GM19455 (cell line): ENCODE measurements around the gene HEPH.
"Not testable (repeated sequence)": the region's sequence is repeated elsewhere in the genome, so short reads cannot be mapped to it uniquely, and the experiment has no call there.

Experiments
- ATAC-seq: cut with Tn5 transposase; IDR thresholded peaks from one replicate; pipeline ENCODE4 v1.9.1; 2021; ENCODE audit not compliant: unreplicated experiment

HEPH gene

GRCh38 chrX:66221856-66222255 is 57.8 kb downstream of the HEPH start:
- no peak for ATAC-seq

- no peak for ATAC-seq
These were observed 68.2 kb downstream of the HEPH start for GRCh38 chrX:66232296-66232695.

- no peak for ATAC-seq
These were observed 69.2 kb downstream of the HEPH start for GRCh38 chrX:66233209-66233608.

GRCh38 chrX:66233904-66234303 is 69.9 kb downstream of the HEPH start:
- not testable (repeated sequence) for ATAC-seq

GRCh38 chrX:66255359-66255967 is 91.4 kb downstream of the HEPH start:
- ATAC-seq: no peak

GRCh38 chrX:66262807-66263206 is 98.8 kb downstream of the HEPH start:
- ATAC-seq: no peak
